ENCODE results near the gene PLCH1. TPM values are rescaled to one million over a fixed set of nuclear protein-coding genes. Genes with fewer than 3 reads are reported as not detected.

PLCH1 gene
- total RNA-seq, 1 experiment from 2014 or later, result 8.9 TPM

DNA sequence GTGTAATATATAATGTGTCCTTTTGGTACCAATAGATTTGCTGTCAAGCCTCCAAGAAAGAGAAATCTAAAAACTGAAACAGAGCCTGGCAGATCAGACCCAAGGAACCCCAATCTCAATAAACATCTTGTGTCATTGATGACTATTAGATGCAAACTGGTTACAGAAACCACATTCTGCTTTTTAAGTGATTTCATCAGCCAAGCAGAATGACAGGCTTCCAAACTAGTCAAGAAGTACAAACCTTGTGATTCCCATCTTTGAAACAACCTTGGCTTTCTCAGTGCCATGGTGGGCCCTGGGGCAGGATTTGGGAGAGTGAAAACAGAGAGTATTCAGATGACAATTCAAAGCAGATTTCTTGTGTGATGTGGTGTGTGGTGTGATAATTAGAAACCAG is 405.8 kb downstream of the PLCH1 start (continued):
- TF ChIP-seq CREM (CRISPR knock-in tag; IDR thresholded peaks at IDR 0.05) (no peak), SMAD4 (CRISPR knock-in tag; IDR thresholded peaks at IDR 0.05) (no peak)
- TF ChIP-seq, protein P1, sequence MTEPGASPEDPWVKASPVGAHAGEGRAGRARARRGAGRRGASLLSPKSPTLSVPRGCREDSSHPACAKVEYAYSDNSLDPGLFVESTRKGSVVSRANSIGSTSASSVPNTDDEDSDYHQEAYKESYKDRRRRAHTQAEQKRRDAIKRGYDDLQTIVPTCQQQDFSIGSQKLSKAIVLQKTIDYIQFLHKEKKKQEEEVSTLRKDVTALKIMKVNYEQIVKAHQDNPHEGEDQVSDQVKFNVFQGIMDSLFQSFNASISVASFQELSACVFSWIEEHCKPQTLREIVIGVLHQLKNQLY (CRISPR knock-in tag; IDR thresholded peaks at IDR 0.05), result no peak

DNA sequence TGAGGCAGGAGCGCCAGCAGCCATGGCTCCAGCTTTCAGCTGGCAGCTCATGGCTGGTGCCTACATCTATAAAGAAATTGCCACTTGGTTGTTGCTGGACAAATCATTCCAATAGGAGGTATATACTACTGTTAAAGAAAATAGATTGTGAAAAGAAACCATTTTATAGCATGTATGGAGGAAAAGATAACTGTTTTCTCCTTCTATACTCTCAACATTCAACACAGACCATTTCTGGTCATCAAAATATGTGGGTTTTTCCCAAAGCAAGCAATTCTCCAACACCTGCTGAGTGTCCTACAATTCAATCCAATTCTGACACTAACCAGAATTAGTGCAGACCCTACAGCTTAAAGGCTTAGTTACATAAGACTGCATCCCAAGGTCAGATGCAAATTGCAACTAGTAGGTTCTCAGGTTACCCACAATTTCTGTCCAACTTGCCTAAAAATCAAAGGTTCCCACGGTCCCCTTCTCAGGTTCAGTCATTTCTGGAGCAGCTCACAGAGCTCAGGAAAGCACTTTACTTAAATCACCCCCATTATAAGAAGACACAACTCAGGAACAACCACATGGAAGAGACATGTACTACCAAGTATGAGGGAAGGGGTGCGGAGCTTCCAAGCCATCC is 409.0 kb downstream of the PLCH1 start:
- H3K9me3 Mint-ChIP-seq, result 0 out of 2 replicates have a peak, but pooled peaks cover 3% of the 10 kb centered on the region
- no peak for DNase-seq (ENCODE audit: low spot score)
- no peak for TF ChIP-seq RELA (CRISPR knock-in tag; IDR thresholded peaks at IDR 0.05; ENCODE audit: borderline replicate concordance)
- no peak for TF ChIP-seq HMGA2 (CRISPR knock-in tag; IDR thresholded peaks at IDR 0.05)
- TF ChIP-seq GTF2I (CRISPR knock-in tag; conservative IDR thresholded peaks at IDR 0.05), result no peak
- ATAC-seq, result no peak
- H3K4me3 Mint-ChIP-seq, result no peak overlapping the region
- H3K4me1 Mint-ChIP-seq, result peaks cover 11% of the 10 kb centered on the region
- no peaks in the 10 kb centered on the region for H3K36me3 Mint-ChIP-seq
- ChIA-PET CTCF (interaction anchor here (1.4 to 2.2 kb wide), 3 partner anchors 10 to 366 kb away, joined by 4 to 8 read pairs (median 4); no protein-coding TSS in a partner anchor), POLR2A (no interaction called here)
- H3K27ac Mint-ChIP-seq, result no peak overlapping the region
- H3K27me3 Mint-ChIP-seq (ENCODE audit: low read depth), result no peaks in the 10 kb centered on the region

- H3K27ac Mint-ChIP-seq, result no peak overlapping the region
- no peak for DNase-seq (ENCODE audit: low spot score)
- ATAC-seq, result no peak
- 0 out of 2 replicates have a peak, but pooled peaks cover 3% of the 10 kb centered on the region for H3K9me3 Mint-ChIP-seq
- CTCF ChIA-PET, result interaction anchor here (1.4 to 2.2 kb wide), 3 partner anchors 9 to 367 kb away, joined by 4 to 8 read pairs (median 4); no protein-coding TSS in a partner anchor
- H3K36me3 Mint-ChIP-seq, result no peaks in the 10 kb centered on the region
- peaks cover 11% of the 10 kb centered on the region for H3K4me1 Mint-ChIP-seq
- H3K4me3 Mint-ChIP-seq, result no peak overlapping the region
- POLR2A ChIA-PET, result no interaction called here
- H3K27me3 Mint-ChIP-seq (ENCODE audit: low read depth), result no peaks in the 10 kb centered on the region
- TF ChIP-seq, protein P2, sequence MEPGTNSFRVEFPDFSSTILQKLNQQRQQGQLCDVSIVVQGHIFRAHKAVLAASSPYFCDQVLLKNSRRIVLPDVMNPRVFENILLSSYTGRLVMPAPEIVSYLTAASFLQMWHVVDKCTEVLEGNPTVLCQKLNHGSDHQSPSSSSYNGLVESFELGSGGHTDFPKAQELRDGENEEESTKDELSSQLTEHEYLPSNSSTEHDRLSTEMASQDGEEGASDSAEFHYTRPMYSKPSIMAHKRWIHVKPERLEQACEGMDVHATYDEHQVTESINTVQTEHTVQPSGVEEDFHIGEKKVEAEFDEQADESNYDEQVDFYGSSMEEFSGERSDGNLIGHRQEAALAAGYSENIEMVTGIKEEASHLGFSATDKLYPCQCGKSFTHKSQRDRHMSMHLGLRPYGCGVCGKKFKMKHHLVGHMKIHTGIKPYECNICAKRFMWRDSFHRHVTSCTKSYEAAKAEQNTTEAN (CRISPR knock-in tag; IDR thresholded peaks at IDR 0.05), result no peak
- no peak for TF ChIP-seq ATF1 (CRISPR knock-in tag; IDR thresholded peaks at IDR 0.05)
- TF ChIP-seq ZNF219 (CRISPR knock-in tag; IDR thresholded peaks at IDR 0.05; ENCODE audit: borderline replicate concordance), result no peak
- TF ChIP-seq NR3C1 (CRISPR knock-in tag; conservative IDR thresholded peaks at IDR 0.05; ENCODE audit: low read depth), result no peak
- no peak for TF ChIP-seq USF2 (CRISPR knock-in tag; IDR thresholded peaks at IDR 0.05)
- no peak for TF ChIP-seq ATF6 (CRISPR knock-in tag; IDR thresholded peaks at IDR 0.05)
- no peak for TF ChIP-seq CREB1 (CRISPR knock-in tag; IDR thresholded peaks at IDR 0.05)
- no peak for TF ChIP-seq IRF1 (CRISPR knock-in tag; IDR thresholded peaks at IDR 0.05)
- TF ChIP-seq, protein P3, sequence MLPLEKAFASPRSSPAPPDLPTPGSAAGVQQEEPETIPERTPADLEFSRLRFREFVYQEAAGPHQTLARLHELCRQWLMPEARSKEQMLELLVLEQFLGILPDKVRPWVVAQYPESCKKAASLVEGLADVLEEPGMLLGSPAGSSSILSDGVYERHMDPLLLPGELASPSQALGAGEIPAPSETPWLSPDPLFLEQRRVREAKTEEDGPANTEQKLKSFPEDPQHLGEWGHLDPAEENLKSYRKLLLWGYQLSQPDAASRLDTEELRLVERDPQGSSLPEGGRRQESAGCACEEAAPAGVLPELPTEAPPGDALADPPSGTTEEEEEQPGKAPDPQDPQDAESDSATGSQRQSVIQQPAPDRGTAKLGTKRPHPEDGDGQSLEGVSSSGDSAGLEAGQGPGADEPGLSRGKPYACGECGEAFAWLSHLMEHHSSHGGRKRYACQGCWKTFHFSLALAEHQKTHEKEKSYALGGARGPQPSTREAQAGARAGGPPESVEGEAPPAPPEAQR (CRISPR knock-in tag; IDR thresholded peaks at IDR 0.05), result no peak
- no peak for TF ChIP-seq ZBTB21 (CRISPR knock-in tag; IDR thresholded peaks at IDR 0.05; ENCODE audit: borderline replicate concordance)
- TF ChIP-seq E2F4 (CRISPR knock-in tag; IDR thresholded peaks at IDR 0.05; ENCODE audit: borderline replicate concordance, low read depth), result no peak
- TF ChIP-seq FOXP1 (CRISPR knock-in tag; IDR thresholded peaks at IDR 0.05; ENCODE audit: borderline replicate concordance), result no peak
These were observed 409.8 kb downstream of the PLCH1 start for GRCh38 chr3:155334914-155335723.
